Kidney epithelial cell (primary cell): ENCODE measurements around the gene KRT15. TPM values are rescaled to one million over a fixed set of nuclear protein-coding genes. Genes with fewer than 3 reads are reported as not detected.

ENCODE experiments used
- DNase-seq: peaks from one replicate; pipeline ENCODE4 v3.0.0-alpha.2; 2010; ENCODE audit warnings: low read depth
- H3K27me3 ChIP-seq: 2 replicates; pipeline ENCODE4 v1.6.0; 2011; ENCODE audit warnings: low read length; ENCODE audit not compliant: control insufficient read depth, insufficient read depth
- H3K36me3 ChIP-seq: 2 replicates; pipeline ENCODE4 v1.5.1; 2011; ENCODE audit warnings: low read length; ENCODE audit not compliant: control insufficient read depth, insufficient read depth
- H3K4me3 ChIP-seq: 2 replicates; pipeline ENCODE4 v1.5.1; 2011; ENCODE audit warnings: low read depth, mild to moderate bottlenecking, control low read depth, low read length
- total RNA-seq: library from RNA; depleted of rRNA; stranded (reverse); fragments of >200 nt; gene quantifications from 2 replicates; pipeline ENCODE4 v1.2.3, GENCODE V29; 2015
- TF ChIP-seq, protein P1 (sequence below): IDR thresholded peaks from 2 replicates; pipeline ENCODE4 v1.5.1; 2011; ENCODE audit warnings: mild to moderate bottlenecking, moderate library complexity, low read length, control low read depth, inconsistent platforms; ENCODE audit not compliant: insufficient read depth, poor library complexity, severe bottlenecking

Gene KRT15
- total RNA-seq, 1 donor from 2014 or later = 1.3 TPM

DNA sequence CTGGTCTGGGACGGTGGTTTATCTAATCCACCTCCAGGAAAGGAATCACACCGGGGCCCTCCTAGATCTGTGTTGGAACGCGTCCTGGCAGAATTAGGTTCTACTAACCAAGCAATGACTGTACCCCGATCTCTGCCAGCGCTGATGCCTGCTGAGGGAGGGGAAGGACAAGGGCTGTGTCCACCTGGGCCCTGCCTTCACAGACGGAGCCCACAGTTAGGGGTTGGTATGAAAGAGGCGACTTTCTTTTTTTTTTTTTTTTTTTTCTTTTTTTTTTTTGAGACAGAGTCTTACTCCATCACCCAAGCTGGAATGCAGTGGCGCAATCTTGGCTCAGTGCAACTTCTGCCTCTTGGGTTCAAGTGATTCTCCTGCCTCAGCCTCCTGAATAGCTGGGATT, 19.3 kb upstream of the KRT15 start:
- no peak overlapping the region for H3K4me3 ChIP-seq
- DNase-seq = no peak
- H3K36me3 ChIP-seq = no peaks in the 10 kb centered on the region
- TF ChIP-seq, protein P1, sequence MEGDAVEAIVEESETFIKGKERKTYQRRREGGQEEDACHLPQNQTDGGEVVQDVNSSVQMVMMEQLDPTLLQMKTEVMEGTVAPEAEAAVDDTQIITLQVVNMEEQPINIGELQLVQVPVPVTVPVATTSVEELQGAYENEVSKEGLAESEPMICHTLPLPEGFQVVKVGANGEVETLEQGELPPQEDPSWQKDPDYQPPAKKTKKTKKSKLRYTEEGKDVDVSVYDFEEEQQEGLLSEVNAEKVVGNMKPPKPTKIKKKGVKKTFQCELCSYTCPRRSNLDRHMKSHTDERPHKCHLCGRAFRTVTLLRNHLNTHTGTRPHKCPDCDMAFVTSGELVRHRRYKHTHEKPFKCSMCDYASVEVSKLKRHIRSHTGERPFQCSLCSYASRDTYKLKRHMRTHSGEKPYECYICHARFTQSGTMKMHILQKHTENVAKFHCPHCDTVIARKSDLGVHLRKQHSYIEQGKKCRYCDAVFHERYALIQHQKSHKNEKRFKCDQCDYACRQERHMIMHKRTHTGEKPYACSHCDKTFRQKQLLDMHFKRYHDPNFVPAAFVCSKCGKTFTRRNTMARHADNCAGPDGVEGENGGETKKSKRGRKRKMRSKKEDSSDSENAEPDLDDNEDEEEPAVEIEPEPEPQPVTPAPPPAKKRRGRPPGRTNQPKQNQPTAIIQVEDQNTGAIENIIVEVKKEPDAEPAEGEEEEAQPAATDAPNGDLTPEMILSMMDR = no peak
- no peaks in the 10 kb centered on the region for H3K27me3 ChIP-seq

- H3K27me3 ChIP-seq = no peaks in the 10 kb centered on the region
- TF ChIP-seq, protein P1 = no peak
Measured at GRCh38 chr17:41537614-41537954, 18.9 kb upstream of the KRT15 start.

GRCh38 chr17:41536741-41537613, 18.3 kb upstream of the KRT15 start:
- no peak for DNase-seq
- Histone ChIP-seq H3K4me3 (no peak overlapping the region), H3K27me3 (no peaks in the 10 kb centered on the region), H3K36me3 (no peaks in the 10 kb centered on the region)
- TF ChIP-seq, protein P1 = no peak

More at GRCh38 chr17:41537614-41537954, 18.9 kb upstream of the KRT15 start:
- Histone ChIP-seq H3K4me3 (no peak overlapping the region), H3K36me3 (no peaks in the 10 kb centered on the region)
- DNase-seq = no peak

GRCh38 chr17:41535764-41536481, 17.2 kb upstream of the KRT15 start:
- DNase-seq = no peak
- Histone ChIP-seq H3K4me3 (no peak overlapping the region), H3K27me3 (no peaks in the 10 kb centered on the region), H3K36me3 (no peaks in the 10 kb centered on the region)
- TF ChIP-seq, protein P1 = no peak

DNA sequence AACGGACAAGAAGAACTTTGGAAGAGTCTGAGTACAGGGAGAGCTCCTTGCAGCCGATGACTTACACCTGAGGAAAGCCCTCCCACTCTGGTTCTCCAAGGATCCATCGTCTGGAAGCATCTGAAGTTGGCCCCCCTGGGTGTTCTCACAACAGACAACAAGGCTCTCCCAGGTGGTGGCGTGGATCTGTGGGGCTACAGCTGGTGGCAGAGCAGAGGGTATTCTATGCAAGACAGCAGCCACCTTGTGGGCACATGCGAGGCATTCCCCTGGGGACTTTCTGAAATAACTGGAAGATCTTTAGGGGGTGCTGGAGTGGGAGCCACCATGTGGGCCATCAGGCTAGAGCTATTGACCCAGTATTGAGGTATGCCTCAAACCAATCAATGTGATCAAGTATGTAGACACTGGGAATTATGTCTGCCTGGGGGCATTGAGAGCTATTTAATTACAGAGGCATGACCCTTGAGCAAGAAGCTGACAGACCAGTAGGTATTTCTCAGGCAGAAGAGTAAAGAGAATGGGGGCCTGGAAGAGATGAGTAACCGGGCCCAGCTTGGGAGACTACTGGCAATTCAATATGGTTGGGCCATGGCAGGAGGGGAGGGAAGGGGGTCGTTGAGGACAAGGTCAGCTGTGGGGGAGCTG, 16.3 kb upstream of the KRT15 start:
- TF ChIP-seq, protein P1 = no peak
- no peak for DNase-seq
- Histone ChIP-seq H3K27me3 (no peaks in the 10 kb centered on the region), H3K4me3 (no peak overlapping the region), H3K36me3 (no peaks in the 10 kb centered on the region)
